Measurements from ENCODE around the gene PACSIN2.

Gene PACSIN2

DNA sequence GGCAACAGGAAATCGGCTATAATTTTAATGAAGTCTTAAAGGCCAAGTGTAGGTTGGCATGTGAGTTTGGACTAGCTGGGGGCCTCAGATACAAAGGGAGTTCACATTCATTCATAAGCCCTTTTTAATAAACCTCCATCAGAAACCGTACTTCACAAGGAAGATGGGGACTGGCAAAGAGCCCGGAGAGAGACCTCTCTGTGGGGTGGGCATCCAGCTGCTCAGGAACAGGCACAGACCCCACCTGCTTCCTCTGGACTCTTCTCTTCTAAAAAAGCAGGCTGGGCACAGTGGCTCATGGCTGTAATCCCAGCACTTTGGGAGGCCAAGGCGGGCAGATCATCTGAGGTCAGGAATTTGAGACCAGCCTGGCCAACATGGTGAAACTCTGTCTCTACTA lies 154.0 kb downstream of the PACSIN2 start:
- Histone ChIP-seq H3K27ac (ENCODE audit: low read depth, low read length) (no peak overlapping the region), H3K4me1 (ENCODE audit: control insufficient read depth in 5 of 5, insufficient read depth in 5 of 5, low read length in 5 of 5) (peaks cover 0 to 29% (median 22%) of the 10 kb centered on the region in 5 donors), H3K4me3 (ENCODE audit: low read depth in 1 of 5, low read length in 5 of 5) (no peak overlapping the region), H3K27me3 (ENCODE audit: control insufficient read depth in 5 of 5, insufficient read depth in 4 of 5, low read length in 5 of 5) (no peaks in the 10 kb centered on the region), H3K36me3 (ENCODE audit: control insufficient read depth in 5 of 5, insufficient read depth in 5 of 5, low read length in 5 of 5) (no peaks in the 10 kb centered on the region), H3K9ac (ENCODE audit: low read length in 5 of 5) (peak overlapping the region in 2 of 5 donors; percentile 13 to 27), H3K9me3 (ENCODE audit: control insufficient read depth in 5 of 5, low read length in 5 of 5) (no peaks in the 10 kb centered on the region)

DNA sequence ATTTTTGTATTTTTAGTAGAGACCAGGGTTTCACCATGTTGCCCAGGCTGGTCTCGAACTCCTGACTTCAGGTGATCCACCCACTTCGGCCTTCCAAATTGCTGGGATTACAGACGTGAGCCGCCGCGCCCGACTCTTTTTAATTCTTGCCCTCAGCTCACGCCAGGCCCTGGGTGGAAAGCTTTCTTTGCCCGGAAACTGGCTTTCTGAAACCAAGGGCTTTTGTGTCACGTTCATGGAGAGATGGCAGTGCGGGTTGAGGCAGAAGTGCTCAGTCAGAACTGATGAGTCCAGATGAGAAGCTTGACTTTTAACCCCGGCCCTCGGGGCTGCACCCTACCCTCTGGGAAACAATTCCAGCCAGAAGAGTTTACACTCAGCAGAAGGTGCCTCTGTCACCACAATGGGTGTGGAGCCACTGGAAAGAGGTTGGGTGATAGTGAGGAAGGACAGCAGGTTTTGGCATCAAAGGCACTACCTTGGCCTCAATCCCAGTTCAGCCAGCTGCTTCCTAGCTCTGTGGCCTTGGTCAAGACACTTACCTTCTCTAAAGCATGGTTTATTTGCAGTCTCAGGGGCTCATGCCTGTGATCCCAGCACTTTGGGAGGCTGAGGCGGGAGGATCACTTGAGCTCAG lies 157.0 kb downstream of the PACSIN2 start:
- Histone ChIP-seq H3K36me3 (ENCODE audit: control insufficient read depth in 5 of 5, insufficient read depth in 5 of 5, low read length in 5 of 5) (no peaks in the 10 kb centered on the region), H3K27me3 (ENCODE audit: control insufficient read depth in 5 of 5, insufficient read depth in 4 of 5, low read length in 5 of 5) (no peaks in the 10 kb centered on the region), H3K9me3 (ENCODE audit: control insufficient read depth in 5 of 5, low read length in 5 of 5) (no peaks in the 10 kb centered on the region), H3K27ac (ENCODE audit: low read depth, low read length) (no peak overlapping the region), H3K4me3 (ENCODE audit: low read depth in 1 of 5, low read length in 5 of 5) (peak overlapping the region; percentile 40 to 94 (median 90)), H3K4me1 (ENCODE audit: control insufficient read depth in 5 of 5, insufficient read depth in 5 of 5, low read length in 5 of 5) (peaks cover 0 to 34% (median 28%) of the 10 kb centered on the region in 5 donors), H3K9ac (ENCODE audit: low read length in 5 of 5) (no peak overlapping the region)

DNA sequence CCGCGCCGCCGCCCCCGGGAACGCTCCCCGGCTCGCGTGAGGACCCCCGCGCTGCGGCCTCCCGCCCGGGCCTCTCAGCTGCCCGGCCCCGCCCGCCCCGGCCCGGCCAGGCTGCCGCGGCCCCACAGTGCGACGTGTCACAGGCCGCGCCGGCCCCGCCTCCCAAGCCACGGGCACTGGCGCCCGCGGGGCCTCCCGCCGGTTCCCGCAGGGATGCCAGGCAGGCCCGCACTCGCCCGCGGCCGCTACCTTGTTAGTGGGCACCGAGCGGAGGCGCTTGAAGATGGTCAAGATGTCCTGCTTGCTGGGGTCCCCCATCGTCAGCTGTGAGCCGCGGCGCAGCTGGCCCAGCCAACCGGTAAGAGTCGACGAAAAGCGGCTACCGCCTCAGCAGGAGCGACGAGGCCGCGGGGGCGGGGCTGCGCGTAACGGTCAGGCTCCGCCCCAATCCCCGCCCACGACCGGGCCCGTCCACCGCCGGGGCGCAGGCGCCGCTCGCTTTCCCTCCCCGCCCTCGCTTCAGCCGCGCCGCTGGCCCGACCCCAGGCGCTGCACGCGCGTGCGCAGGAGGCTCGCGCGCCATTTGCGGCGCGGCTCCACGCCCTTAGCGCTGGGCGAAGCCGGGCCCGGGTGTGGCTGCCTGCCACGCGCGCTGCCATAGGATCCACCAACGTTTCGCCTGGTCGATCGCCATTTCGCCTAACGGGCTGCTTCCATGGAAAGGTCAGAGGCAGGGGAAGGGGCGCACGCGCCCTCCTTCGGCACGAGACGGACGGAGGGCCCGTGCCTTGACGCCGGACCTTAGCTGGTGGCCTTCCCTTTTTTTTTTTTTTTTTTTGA lies 157.9 kb downstream of the PACSIN2 start, which contains the start of gene ARFGAP3:
TSS of gene ARFGAP3 (minus strand) at position 409 of the 840 bp plus-strand sequence. CDS start at position 318, 91 bp downstream.
- peak within 1 kb of the TSS; percentile 94 for H3K27ac ChIP-seq (ENCODE audit: low read depth, low read length)
- no peaks in the 10 kb centered on the region for H3K36me3 ChIP-seq (ENCODE audit: control insufficient read depth in 5 of 5, insufficient read depth in 5 of 5, low read length in 5 of 5)
- no peaks in the 10 kb centered on the region for H3K9me3 ChIP-seq (ENCODE audit: control insufficient read depth in 5 of 5, low read length in 5 of 5)
- peak within 1 kb of the TSS; percentile 22 to 96 (median 95) for H3K9ac ChIP-seq (ENCODE audit: low read length in 5 of 5)
- peaks cover 0 to 34% (median 28%) of the 10 kb centered on the region in 5 donors for H3K4me1 ChIP-seq (ENCODE audit: control insufficient read depth in 5 of 5, insufficient read depth in 5 of 5, low read length in 5 of 5)
- peak within 1 kb of the TSS; percentile 79 to 94 (median 90) for H3K4me3 ChIP-seq (ENCODE audit: low read depth in 1 of 5, low read length in 5 of 5)
- no peaks in the 10 kb centered on the region for H3K27me3 ChIP-seq (ENCODE audit: control insufficient read depth in 5 of 5, insufficient read depth in 4 of 5, low read length in 5 of 5)

DNA sequence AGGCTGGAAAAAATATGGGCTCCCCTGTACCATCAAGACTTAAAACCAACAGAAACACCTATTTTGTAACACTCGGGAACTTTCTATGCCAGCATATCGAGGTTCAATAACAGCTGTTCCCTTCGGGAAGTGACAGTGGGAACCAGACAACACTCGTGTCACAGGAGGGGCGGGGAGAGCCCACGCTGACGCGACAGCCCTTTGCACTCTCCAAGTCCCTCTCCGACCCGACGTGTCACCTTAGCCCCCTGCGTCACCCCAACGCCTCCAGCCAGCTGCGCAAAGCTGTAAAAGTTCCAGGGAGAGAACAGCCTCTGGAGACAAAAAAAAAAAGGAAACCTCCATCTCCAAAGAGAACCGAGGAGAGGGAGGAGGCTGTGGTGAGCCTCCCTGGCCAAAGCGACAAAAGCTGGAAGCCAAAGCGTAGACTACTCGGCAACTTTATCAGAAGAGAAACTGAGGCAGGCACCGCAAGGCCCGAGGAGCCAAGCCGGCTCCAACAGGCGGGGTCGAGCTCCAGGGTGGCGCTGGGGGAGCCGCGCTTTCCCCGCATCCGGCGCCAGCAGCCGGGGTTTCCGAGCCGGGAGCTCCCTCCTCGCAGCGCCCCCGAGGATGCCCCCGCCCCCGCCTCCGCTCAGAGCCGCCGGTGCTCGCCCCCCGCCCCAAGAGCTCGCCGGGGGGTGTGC lies 158.6 kb downstream of the PACSIN2 start:
- H3K4me3 ChIP-seq (ENCODE audit: low read depth in 1 of 5, low read length in 5 of 5) = peak overlapping the region; percentile 79 to 94 (median 90)
- H3K9ac ChIP-seq (ENCODE audit: low read length in 5 of 5) = peak overlapping the region; percentile 22 to 96 (median 95)
- no peaks in the 10 kb centered on the region for H3K36me3 ChIP-seq (ENCODE audit: control insufficient read depth in 5 of 5, insufficient read depth in 5 of 5, low read length in 5 of 5)
- peak overlapping the region; percentile 94 for H3K27ac ChIP-seq (ENCODE audit: low read depth, low read length)
- H3K4me1 ChIP-seq (ENCODE audit: control insufficient read depth in 5 of 5, insufficient read depth in 5 of 5, low read length in 5 of 5) = peaks cover 0 to 34% (median 28%) of the 10 kb centered on the region in 5 donors
- H3K9me3 ChIP-seq (ENCODE audit: control insufficient read depth in 5 of 5, low read length in 5 of 5) = no peaks in the 10 kb centered on the region
- H3K27me3 ChIP-seq (ENCODE audit: control insufficient read depth in 5 of 5, insufficient read depth in 4 of 5, low read length in 5 of 5) = no peaks in the 10 kb centered on the region

DNA sequence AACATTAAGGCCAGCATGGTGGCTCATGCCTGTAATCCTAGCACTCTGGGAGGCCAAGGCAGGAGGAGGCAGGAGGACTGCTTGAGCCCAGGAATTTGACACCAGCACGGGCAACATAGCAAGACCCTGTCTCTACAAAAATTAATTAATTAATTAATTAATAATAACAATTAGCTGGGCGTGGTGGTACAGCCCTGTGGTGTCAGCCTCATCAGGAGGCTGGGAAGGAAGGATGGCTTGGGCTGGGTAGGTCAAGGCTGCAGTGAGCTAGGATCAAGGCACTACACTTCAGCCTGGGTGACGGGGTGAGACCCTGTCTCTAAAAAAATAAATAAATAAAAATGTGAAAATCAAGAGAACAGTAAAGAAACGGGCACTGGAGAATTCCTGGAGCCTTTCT lies 159.2 kb downstream of the PACSIN2 start:
- peak overlapping the region; percentile 22 to 96 (median 95) for H3K9ac ChIP-seq (ENCODE audit: low read length in 5 of 5)
- peak overlapping the region; percentile 94 for H3K27ac ChIP-seq (ENCODE audit: low read depth, low read length)
- peaks cover 0 to 30% (median 24%) of the 10 kb centered on the region in 5 donors for H3K4me1 ChIP-seq (ENCODE audit: control insufficient read depth in 5 of 5, insufficient read depth in 5 of 5, low read length in 5 of 5)
- H3K36me3 ChIP-seq (ENCODE audit: control insufficient read depth in 5 of 5, insufficient read depth in 5 of 5, low read length in 5 of 5) = peaks cover 0 to 2% (median 0%) of the 10 kb centered on the region in 5 donors
- H3K4me3 ChIP-seq (ENCODE audit: low read depth in 1 of 5, low read length in 5 of 5) = peak overlapping the region; percentile 79 to 94 (median 90)
- H3K27me3 ChIP-seq (ENCODE audit: control insufficient read depth in 5 of 5, insufficient read depth in 4 of 5, low read length in 5 of 5) = no peaks in the 10 kb centered on the region
- no peaks in the 10 kb centered on the region for H3K9me3 ChIP-seq (ENCODE audit: control insufficient read depth in 5 of 5, low read length in 5 of 5)

DNA sequence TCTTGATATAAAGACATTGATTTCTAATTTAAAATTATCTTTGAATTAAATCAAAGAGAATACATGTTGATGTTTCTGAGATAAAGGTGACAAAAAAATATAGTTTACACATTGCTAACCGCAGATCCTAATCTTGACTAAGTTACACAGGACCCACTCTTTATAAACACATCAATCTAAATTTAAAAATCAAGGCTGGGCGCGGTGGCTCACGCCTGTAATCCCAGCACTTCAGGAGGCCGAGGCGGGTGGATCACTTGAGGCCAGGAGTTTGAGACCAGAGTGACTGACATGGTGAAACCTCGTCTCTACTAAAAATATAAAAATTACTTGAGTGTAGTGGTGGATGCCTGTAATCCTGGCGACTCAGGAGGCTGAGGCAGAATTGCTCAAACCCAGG lies 159.7 kb downstream of the PACSIN2 start:
- Histone ChIP-seq H3K9ac (ENCODE audit: low read length in 5 of 5) (peak overlapping the region in 2 of 5 donors; percentile 20 to 95), H3K27ac (ENCODE audit: low read depth, low read length) (no peak overlapping the region), H3K9me3 (ENCODE audit: control insufficient read depth in 5 of 5, low read length in 5 of 5) (no peaks in the 10 kb centered on the region), H3K4me1 (ENCODE audit: control insufficient read depth in 5 of 5, insufficient read depth in 5 of 5, low read length in 5 of 5) (peaks cover 0 to 25% (median 22%) of the 10 kb centered on the region in 5 donors), H3K4me3 (ENCODE audit: low read depth in 1 of 5, low read length in 5 of 5) (peak overlapping the region in 1 of 5 donors; percentile 94), H3K27me3 (ENCODE audit: control insufficient read depth in 5 of 5, insufficient read depth in 4 of 5, low read length in 5 of 5) (no peaks in the 10 kb centered on the region), H3K36me3 (ENCODE audit: control insufficient read depth in 5 of 5, insufficient read depth in 5 of 5, low read length in 5 of 5) (peaks cover 0 to 4% (median 0%) of the 10 kb centered on the region in 5 donors)

DNA sequence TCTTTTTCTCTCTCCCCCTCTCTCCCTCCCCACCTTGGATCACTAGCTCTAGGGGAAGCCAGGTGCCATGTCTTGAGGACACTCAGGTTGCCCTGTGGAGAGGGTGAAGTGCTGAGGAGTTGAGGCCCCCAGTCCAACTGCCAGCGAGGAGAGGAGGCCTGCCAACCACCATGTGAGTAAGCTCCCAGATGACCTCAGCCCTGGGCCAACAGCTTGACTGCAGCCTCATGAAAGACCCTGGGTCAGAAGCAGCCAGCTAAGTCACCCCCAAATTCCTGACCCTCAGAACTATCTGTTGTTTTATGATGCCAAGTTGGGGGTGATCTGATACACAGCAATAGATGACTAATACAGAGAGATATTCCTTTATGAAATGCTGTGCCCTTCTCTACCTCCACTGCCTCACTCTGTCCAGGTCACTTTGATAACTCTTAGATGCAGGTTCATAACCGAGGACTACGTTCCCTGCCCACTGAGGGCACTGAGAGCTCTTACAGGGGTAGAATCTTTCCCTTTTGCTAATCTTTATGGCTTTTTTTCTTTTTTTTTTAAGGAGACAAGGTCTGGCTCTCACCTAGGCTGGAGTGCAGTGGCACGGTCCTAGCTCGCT lies 165.9 kb downstream of the PACSIN2 start:
- H3K9me3 ChIP-seq (ENCODE audit: control insufficient read depth in 5 of 5, low read length in 5 of 5) = no peaks in the 10 kb centered on the region
- no peaks in the 10 kb centered on the region for H3K27me3 ChIP-seq (ENCODE audit: control insufficient read depth in 5 of 5, insufficient read depth in 4 of 5, low read length in 5 of 5)
- no peak overlapping the region for H3K9ac ChIP-seq (ENCODE audit: low read length in 5 of 5)
- H3K27ac ChIP-seq (ENCODE audit: low read depth, low read length) = no peak overlapping the region
- H3K4me1 ChIP-seq (ENCODE audit: control insufficient read depth in 5 of 5, insufficient read depth in 5 of 5, low read length in 5 of 5) = peaks cover 0 to 5% (median 0%) of the 10 kb centered on the region in 5 donors
- H3K4me3 ChIP-seq (ENCODE audit: low read depth in 1 of 5, low read length in 5 of 5) = no peak overlapping the region
- peaks cover 6 to 31% (median 19%) of the 10 kb centered on the region in 5 donors for H3K36me3 ChIP-seq (ENCODE audit: control insufficient read depth in 5 of 5, insufficient read depth in 5 of 5, low read length in 5 of 5)

DNA sequence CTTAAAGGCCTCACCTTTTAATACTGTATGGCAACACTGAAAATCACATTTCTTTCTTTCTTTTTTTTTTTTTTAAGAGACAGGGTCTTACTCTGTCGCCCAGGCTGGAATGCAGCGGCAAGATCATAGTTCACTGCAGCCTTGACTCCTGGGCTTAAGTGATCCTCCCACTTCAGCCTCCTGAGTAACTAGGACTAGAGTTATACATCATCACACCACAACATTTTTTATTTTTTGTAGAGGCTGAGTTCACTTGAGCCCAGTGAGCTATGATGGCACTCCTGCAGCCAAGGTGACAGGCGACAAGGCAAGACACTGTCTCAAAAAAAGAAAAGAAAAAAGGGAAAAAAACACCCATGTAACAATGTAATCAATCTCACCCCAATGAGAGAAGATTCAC lies 167.8 kb downstream of the PACSIN2 start:
- Histone ChIP-seq H3K27me3 (ENCODE audit: control insufficient read depth in 5 of 5, insufficient read depth in 4 of 5, low read length in 5 of 5) (no peaks in the 10 kb centered on the region), H3K36me3 (ENCODE audit: control insufficient read depth in 5 of 5, insufficient read depth in 5 of 5, low read length in 5 of 5) (peaks cover 6 to 47% (median 26%) of the 10 kb centered on the region in 5 donors), H3K9me3 (ENCODE audit: control insufficient read depth in 5 of 5, low read length in 5 of 5) (no peaks in the 10 kb centered on the region), H3K27ac (ENCODE audit: low read depth, low read length) (no peak overlapping the region), H3K4me3 (ENCODE audit: low read depth in 1 of 5, low read length in 5 of 5) (no peak overlapping the region), H3K4me1 (ENCODE audit: control insufficient read depth in 5 of 5, insufficient read depth in 5 of 5, low read length in 5 of 5) (peaks cover 0 to 5% (median 0%) of the 10 kb centered on the region in 5 donors), H3K9ac (ENCODE audit: low read length in 5 of 5) (no peak overlapping the region)

DNA sequence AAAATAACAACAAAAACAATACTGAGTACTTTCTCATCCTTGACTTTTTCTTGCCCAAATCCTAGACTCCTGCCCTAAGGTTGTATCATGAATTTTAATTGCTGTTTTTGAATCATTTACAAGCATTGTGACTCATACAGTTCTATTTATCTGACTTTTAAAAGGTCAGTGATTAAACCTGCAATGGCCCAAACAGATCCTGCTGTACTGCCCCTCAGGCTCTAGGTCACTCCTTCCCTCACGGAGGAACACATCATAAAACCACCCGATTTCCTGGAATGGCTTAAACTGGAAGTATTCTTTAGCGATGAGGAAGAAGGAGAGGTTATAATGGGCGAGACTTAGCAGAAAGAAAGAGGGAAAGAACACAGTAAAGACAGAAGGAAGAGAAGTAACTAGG lies 170.2 kb downstream of the PACSIN2 start:
- Histone ChIP-seq H3K4me1 (ENCODE audit: control insufficient read depth in 5 of 5, insufficient read depth in 5 of 5, low read length in 5 of 5) (peaks cover 0 to 5% (median 0%) of the 10 kb centered on the region in 5 donors), H3K9ac (ENCODE audit: low read length in 5 of 5) (no peak overlapping the region), H3K4me3 (ENCODE audit: low read depth in 1 of 5, low read length in 5 of 5) (no peak overlapping the region), H3K36me3 (ENCODE audit: control insufficient read depth in 5 of 5, insufficient read depth in 5 of 5, low read length in 5 of 5) (peaks cover 11 to 63% (median 34%) of the 10 kb centered on the region in 5 donors), H3K27me3 (ENCODE audit: control insufficient read depth in 5 of 5, insufficient read depth in 4 of 5, low read length in 5 of 5) (no peaks in the 10 kb centered on the region), H3K9me3 (ENCODE audit: control insufficient read depth in 5 of 5, low read length in 5 of 5) (no peaks in the 10 kb centered on the region), H3K27ac (ENCODE audit: low read depth, low read length) (no peak overlapping the region)

Data from subcutaneous abdominal adipose tissue (tissue), 5 donors.